ENCODE results near the gene IL5RA. TPM values are rescaled to one million over a fixed set of nuclear protein-coding genes. Genes with fewer than 3 reads are reported as not detected.

Gene IL5RA, protein sequence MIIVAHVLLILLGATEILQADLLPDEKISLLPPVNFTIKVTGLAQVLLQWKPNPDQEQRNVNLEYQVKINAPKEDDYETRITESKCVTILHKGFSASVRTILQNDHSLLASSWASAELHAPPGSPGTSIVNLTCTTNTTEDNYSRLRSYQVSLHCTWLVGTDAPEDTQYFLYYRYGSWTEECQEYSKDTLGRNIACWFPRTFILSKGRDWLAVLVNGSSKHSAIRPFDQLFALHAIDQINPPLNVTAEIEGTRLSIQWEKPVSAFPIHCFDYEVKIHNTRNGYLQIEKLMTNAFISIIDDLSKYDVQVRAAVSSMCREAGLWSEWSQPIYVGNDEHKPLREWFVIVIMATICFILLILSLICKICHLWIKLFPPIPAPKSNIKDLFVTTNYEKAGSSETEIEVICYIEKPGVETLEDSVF
- total RNA-seq: not detected in 2 replicates

GRCh38 chr3:3110299-3110630, at the start of gene IL5RA:
Gene IL5RA (minus strand): TSS chr3:3110374. CDS start chr3:3104984, 5,390 bp downstream.

GRCh38 chr3:3126477-3127431, 16.6 kb upstream of the IL5RA start, which contains the start of gene TRNT1:
Gene TRNT1 (plus strand): TSS chr3:3126940. CDS start chr3:3129041, 2,101 bp downstream.

Other genes with a start within 250 kb of the IL5RA start
- 24.6 and 24.7 TPM in 2 replicates for gene TRNT1, start 16.6 kb upstream of the IL5RA start, total RNA-seq
- gene CRBN, start 69.3 kb upstream of the IL5RA start, total RNA-seq: 90.8 and 127 TPM in 2 replicates

Data from smooth muscle cell of trachea (primary cell).